ENCODE results near the gene SELENON.
A peak's percentile ranks its signal among the peaks of the same experiment; 100 is the strongest.

Gene SELENON

GRCh38 chr1:25807480-25808390, 7.7 kb downstream of the SELENON start:
- Histone ChIP-seq H3K27ac (no peak overlapping the region), H3K36me3 (replicated peaks) (peaks cover 19% of the 10 kb centered on the region), H3K4me3 (ENCODE audit: low read depth, low read length) (no peak overlapping the region), H3K27me3 (replicated peaks) (no peaks in the 10 kb centered on the region)
- in situ Hi-C loops (cut with HindIII; ENCODE audit: low pct_ligation_motif_present, low sequenced_read_pairs) = no loop called here
- no peak for TF ChIP-seq CTCF (IDR thresholded peaks at IDR 0.05; ENCODE audit: low read depth, low read length, missing control alignments)
- DNase-seq = no peak

GRCh38 chr1:25808481-25809244, 8.7 kb downstream of the SELENON start:
- H3K4me3 ChIP-seq (ENCODE audit: low read depth, low read length) = no peak overlapping the region
- no peak for TF ChIP-seq CTCF (IDR thresholded peaks at IDR 0.05; ENCODE audit: low read depth, low read length, missing control alignments)
- no peak overlapping the region for H3K27ac ChIP-seq
- peaks cover 19% of the 10 kb centered on the region for H3K36me3 ChIP-seq (replicated peaks)
- H3K27me3 ChIP-seq (replicated peaks) = no peaks in the 10 kb centered on the region
- DNase-seq = no peak
- in situ Hi-C loops (cut with HindIII; ENCODE audit: low pct_ligation_motif_present, low sequenced_read_pairs) = no loop called here

GRCh38 chr1:25809283-25809926, 9.4 kb downstream of the SELENON start:
- Histone ChIP-seq H3K36me3 (replicated peaks) (peaks cover 19% of the 10 kb centered on the region), H3K27me3 (replicated peaks) (no peaks in the 10 kb centered on the region), H3K27ac (no peak overlapping the region), H3K4me3 (ENCODE audit: low read depth, low read length) (no peak overlapping the region)
- in situ Hi-C loops (cut with HindIII; ENCODE audit: low pct_ligation_motif_present, low sequenced_read_pairs) = no loop called here
- TF ChIP-seq CTCF (IDR thresholded peaks at IDR 0.05; ENCODE audit: low read depth, low read length, missing control alignments) = no peak
- DNase-seq = no peak

GRCh38 chr1:25809929-25810328, 9.9 kb downstream of the SELENON start:
- Histone ChIP-seq H3K36me3 (replicated peaks) (peaks cover 19% of the 10 kb centered on the region), H3K27ac (no peak overlapping the region), H3K4me3 (ENCODE audit: low read depth, low read length) (no peak overlapping the region), H3K27me3 (replicated peaks) (no peaks in the 10 kb centered on the region)
- in situ Hi-C loops (cut with HindIII; ENCODE audit: low pct_ligation_motif_present, low sequenced_read_pairs) = no loop called here
- DNase-seq = no peak
- TF ChIP-seq CTCF (IDR thresholded peaks at IDR 0.05; ENCODE audit: low read depth, low read length, missing control alignments) = no peak

- peak; percentile 95 for TF ChIP-seq CTCF (IDR thresholded peaks at IDR 0.05; ENCODE audit: low read depth, low read length, missing control alignments)
- H3K27ac ChIP-seq = no peak overlapping the region
- no peak overlapping the region for H3K4me3 ChIP-seq (ENCODE audit: low read depth, low read length)
- in situ Hi-C loops (cut with HindIII; ENCODE audit: low pct_ligation_motif_present, low sequenced_read_pairs) = no loop called here
- peaks cover 16% of the 10 kb centered on the region for H3K36me3 ChIP-seq (replicated peaks)
- peak; percentile 47 for DNase-seq
- H3K27me3 ChIP-seq (replicated peaks) = no peaks in the 10 kb centered on the region
Measured at GRCh38 chr1:25810341-25811299, 10.6 kb downstream of the SELENON start.

Data from brain microvascular endothelial cell (primary cell).